ENCODE measurements around the gene CELF4. TPM values are rescaled to one million over a fixed set of nuclear protein-coding genes. Genes with fewer than 3 reads are reported as not detected.
A peak's percentile ranks its signal among the peaks of the same experiment; 100 is the strongest.

CELF4 gene
- total RNA-seq = not detected in 2 replicates

GRCh38 chr18:37565101-37565976 lies at the start of gene CELF4:
Gene CELF4, minus strand, starts transcription at chr18:37565798.
- DNase-seq (ENCODE audit: low read depth in 2 of 2) = peak in 1 of 2 donors; percentile 33

GRCh38 chr18:37613253-37613565 lies 47.6 kb upstream of the CELF4 start:
- no peak for DNase-seq (ENCODE audit: low read depth in 2 of 2)

- DNase-seq (ENCODE audit: low read depth in 2 of 2) = no peak
Observed at GRCh38 chr18:37612524-37613252, 47.1 kb upstream of the CELF4 start.

- peak in 1 of 2 donors; percentile 3 for DNase-seq (ENCODE audit: low read depth in 2 of 2)
Observed at GRCh38 chr18:37611614-37612279, 46.1 kb upstream of the CELF4 start.

- DNase-seq (ENCODE audit: low read depth in 2 of 2) = no peak
Observed at GRCh38 chr18:37608876-37609275, 43.3 kb upstream of the CELF4 start.

GRCh38 chr18:37607281-37607680 lies 41.7 kb upstream of the CELF4 start:
- no peak for DNase-seq (ENCODE audit: low read depth in 2 of 2)

- DNase-seq (ENCODE audit: low read depth in 2 of 2) = no peak
Observed at GRCh38 chr18:37604032-37604431, 38.4 kb upstream of the CELF4 start.

GRCh38 chr18:37598966-37599896 lies 33.6 kb upstream of the CELF4 start:
- DNase-seq (ENCODE audit: low read depth in 2 of 2) = no peak

GRCh38 chr18:37598396-37598795 lies 32.8 kb upstream of the CELF4 start:
- DNase-seq (ENCODE audit: low read depth in 2 of 2) = no peak

GRCh38 chr18:37590346-37590745 lies 24.7 kb upstream of the CELF4 start:
- no peak for DNase-seq (ENCODE audit: low read depth in 2 of 2)

- no peak for DNase-seq (ENCODE audit: low read depth in 2 of 2)
Observed at GRCh38 chr18:37588289-37588688, 22.7 kb upstream of the CELF4 start.

- DNase-seq (ENCODE audit: low read depth in 2 of 2) = no peak
Observed at GRCh38 chr18:37586656-37587225, 21.1 kb upstream of the CELF4 start.

GRCh38 chr18:37584952-37585695 lies 19.5 kb upstream of the CELF4 start:
- DNase-seq (ENCODE audit: low read depth in 2 of 2) = no peak

- DNase-seq (ENCODE audit: low read depth in 2 of 2) = no peak
Observed at GRCh38 chr18:37584217-37584616, 18.6 kb upstream of the CELF4 start.

- no peak for DNase-seq (ENCODE audit: low read depth in 2 of 2)
Observed at GRCh38 chr18:37582261-37582660, 16.7 kb upstream of the CELF4 start.

- DNase-seq (ENCODE audit: low read depth in 2 of 2) = peak; percentile 31 to 48
Observed at GRCh38 chr18:37578886-37579513, 13.4 kb upstream of the CELF4 start.

- no peak for DNase-seq (ENCODE audit: low read depth in 2 of 2)
Observed at GRCh38 chr18:37578182-37578678, 12.6 kb upstream of the CELF4 start.

- DNase-seq (ENCODE audit: low read depth in 2 of 2) = no peak
Observed at GRCh38 chr18:37577051-37577611, 11.5 kb upstream of the CELF4 start.

- no peak for DNase-seq (ENCODE audit: low read depth in 2 of 2)
Observed at GRCh38 chr18:37575646-37576045, 10.0 kb upstream of the CELF4 start.

Measured in lung microvascular endothelial cell (primary cell).